WI38 (cell line): ENCODE results near the gene SDC4.
"Not testable (repeated sequence)": the region's sequence is repeated elsewhere in the genome, so short reads cannot be mapped to it uniquely, and the experiment has no call there.

Experiments
- H3K4me3 ChIP-seq: 2 replicates; pipeline ENCODE4 v1.5.1; 2011; ENCODE audit warnings: low read depth, mild to moderate bottlenecking, control low read depth, low read length
- CTCF ChIP-seq: IDR thresholded peaks from 2 replicates; pipeline ENCODE4 v1.5.1; 2012; ENCODE audit warnings: low read depth, mild to moderate bottlenecking, control low read depth, low read length

SDC4 gene

GRCh38 chr20:45355209-45356084 is 7.2 kb upstream of the SDC4 start:
- no peak overlapping the region for H3K4me3 ChIP-seq
- no peak for TF ChIP-seq CTCF

- TF ChIP-seq CTCF = no peak
- H3K4me3 ChIP-seq = no peak overlapping the region
Measured at GRCh38 chr20:45354423-45355208, 6.4 kb upstream of the SDC4 start.

- H3K4me3 ChIP-seq = no peak overlapping the region
- TF ChIP-seq CTCF = no peak
Measured at GRCh38 chr20:45353746-45354145, 5.5 kb upstream of the SDC4 start.

- H3K4me3 ChIP-seq = no peak overlapping the region
- TF ChIP-seq CTCF = no peak
Measured at GRCh38 chr20:45352729-45353128, 4.5 kb upstream of the SDC4 start.

- not testable (repeated sequence) for H3K4me3 ChIP-seq
Measured at GRCh38 chr20:45350795-45351194, 2.6 kb upstream of the SDC4 start.

- TF ChIP-seq CTCF = no peak
- no peak overlapping the region for H3K4me3 ChIP-seq
Measured at GRCh38 chr20:45350217-45350616, 2.0 kb upstream of the SDC4 start.

- peak overlapping the region; percentile 98 for H3K4me3 ChIP-seq
- no peak for TF ChIP-seq CTCF
Measured at GRCh38 chr20:45347297-45347935, 808 bp downstream of the SDC4 start.
